Measurements from ENCODE around the gene MYO18B.

DNA sequence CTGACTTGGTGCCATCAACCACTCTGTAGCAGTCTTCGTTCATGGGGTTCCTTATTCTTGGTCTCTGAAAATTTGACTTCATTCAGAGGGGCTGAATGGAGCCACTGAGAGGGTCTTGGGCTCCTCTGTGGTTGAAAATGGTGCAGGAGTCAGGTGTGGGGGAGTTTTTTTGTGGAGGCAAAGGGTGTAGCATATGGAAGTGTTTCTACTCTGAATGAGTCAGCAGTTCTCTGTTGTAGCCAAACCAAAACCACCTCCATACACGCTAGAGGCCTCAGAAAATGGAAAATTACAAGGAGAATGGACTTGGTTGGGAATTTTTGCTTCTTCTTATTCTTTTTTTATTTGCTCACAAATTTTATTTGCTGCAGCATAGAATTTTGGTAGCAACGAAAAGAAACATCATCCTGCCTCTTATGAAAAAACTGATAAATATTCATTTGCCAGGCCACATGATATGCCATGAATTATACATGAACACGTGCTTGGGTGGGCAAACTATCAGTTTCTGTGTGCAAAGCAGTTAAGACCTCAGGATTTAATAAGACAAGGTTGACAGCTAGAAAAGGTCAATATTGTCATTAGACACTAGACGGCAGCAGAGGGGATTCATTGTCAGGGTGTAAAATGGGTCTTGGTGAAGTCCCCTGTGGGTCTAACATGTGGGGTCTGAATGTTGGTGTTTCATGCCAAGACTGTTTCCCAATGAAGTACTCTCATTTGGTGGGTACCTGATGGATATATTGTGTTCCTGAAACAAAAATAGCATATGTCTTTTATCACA lies 111.7 kb downstream of the MYO18B start:
- TF ChIP-seq POLR2AphosphoS5 (IDR thresholded peaks at IDR 0.05; ENCODE audit: low read depth, low read length) (no peak), EZH2 (IDR thresholded peaks at IDR 0.05) (no peak)
- TF ChIP-seq, protein P1, sequence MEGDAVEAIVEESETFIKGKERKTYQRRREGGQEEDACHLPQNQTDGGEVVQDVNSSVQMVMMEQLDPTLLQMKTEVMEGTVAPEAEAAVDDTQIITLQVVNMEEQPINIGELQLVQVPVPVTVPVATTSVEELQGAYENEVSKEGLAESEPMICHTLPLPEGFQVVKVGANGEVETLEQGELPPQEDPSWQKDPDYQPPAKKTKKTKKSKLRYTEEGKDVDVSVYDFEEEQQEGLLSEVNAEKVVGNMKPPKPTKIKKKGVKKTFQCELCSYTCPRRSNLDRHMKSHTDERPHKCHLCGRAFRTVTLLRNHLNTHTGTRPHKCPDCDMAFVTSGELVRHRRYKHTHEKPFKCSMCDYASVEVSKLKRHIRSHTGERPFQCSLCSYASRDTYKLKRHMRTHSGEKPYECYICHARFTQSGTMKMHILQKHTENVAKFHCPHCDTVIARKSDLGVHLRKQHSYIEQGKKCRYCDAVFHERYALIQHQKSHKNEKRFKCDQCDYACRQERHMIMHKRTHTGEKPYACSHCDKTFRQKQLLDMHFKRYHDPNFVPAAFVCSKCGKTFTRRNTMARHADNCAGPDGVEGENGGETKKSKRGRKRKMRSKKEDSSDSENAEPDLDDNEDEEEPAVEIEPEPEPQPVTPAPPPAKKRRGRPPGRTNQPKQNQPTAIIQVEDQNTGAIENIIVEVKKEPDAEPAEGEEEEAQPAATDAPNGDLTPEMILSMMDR (IDR thresholded peaks at IDR 0.05 in 2 of 3, conservative IDR thresholded peaks at IDR 0.05 in 1 of 3; ENCODE audit: borderline replicate concordance in 1 of 3, insufficient read depth in 1 of 3, low read depth in 2 of 3, low read length in 2 of 3) = peak in 2 of 3 experiments; percentile 56 to 65; a peak in 4 of 6 replicates
